ENCODE data around the gene FOXO6. TPM values are rescaled to one million over a fixed set of nuclear protein-coding genes. Genes with fewer than 3 reads are reported as not detected.
A peak's percentile ranks its signal among the peaks of the same experiment; 100 is the strongest.

Gene FOXO6
- total RNA-seq, 1 experiment from 2014 or later, result 5.4 TPM

DNA sequence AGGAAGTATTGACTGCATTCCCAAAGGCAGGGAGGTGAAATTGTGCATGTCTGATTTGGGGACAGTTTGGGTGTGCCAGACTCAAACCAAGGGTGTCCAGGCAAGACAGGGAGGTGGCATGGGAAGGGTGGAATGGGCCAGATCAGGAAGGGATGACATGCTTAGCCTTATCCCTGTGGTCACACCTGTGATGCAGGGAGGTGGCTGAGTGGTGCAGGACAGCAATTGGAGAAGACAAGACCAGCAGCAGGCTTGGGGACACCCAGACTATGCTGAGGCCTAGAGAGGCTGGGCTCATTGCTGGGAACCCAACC is 4.0 kb downstream of the FOXO6 start (continued):
- TF ChIP-seq SP1 (CRISPR knock-in tag; conservative IDR thresholded peaks at IDR 0.05) (no peak), MYBL2 (CRISPR knock-in tag; IDR thresholded peaks at IDR 0.05) (no peak), SOX15 (CRISPR knock-in tag; IDR thresholded peaks at IDR 0.05) (no peak), CBFB (CRISPR knock-in tag; IDR thresholded peaks at IDR 0.05; ENCODE audit: low read depth) (no peak)
- TF ChIP-seq, protein P1, sequence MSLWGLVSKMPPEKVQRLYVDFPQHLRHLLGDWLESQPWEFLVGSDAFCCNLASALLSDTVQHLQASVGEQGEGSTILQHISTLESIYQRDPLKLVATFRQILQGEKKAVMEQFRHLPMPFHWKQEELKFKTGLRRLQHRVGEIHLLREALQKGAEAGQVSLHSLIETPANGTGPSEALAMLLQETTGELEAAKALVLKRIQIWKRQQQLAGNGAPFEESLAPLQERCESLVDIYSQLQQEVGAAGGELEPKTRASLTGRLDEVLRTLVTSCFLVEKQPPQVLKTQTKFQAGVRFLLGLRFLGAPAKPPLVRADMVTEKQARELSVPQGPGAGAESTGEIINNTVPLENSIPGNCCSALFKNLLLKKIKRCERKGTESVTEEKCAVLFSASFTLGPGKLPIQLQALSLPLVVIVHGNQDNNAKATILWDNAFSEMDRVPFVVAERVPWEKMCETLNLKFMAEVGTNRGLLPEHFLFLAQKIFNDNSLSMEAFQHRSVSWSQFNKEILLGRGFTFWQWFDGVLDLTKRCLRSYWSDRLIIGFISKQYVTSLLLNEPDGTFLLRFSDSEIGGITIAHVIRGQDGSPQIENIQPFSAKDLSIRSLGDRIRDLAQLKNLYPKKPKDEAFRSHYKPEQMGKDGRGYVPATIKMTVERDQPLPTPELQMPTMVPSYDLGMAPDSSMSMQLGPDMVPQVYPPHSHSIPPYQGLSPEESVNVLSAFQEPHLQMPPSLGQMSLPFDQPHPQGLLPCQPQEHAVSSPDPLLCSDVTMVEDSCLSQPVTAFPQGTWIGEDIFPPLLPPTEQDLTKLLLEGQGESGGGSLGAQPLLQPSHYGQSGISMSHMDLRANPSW (CRISPR knock-in tag; conservative IDR thresholded peaks at IDR 0.05; ENCODE audit: low read depth), result no peak
- TF ChIP-seq, protein P2, sequence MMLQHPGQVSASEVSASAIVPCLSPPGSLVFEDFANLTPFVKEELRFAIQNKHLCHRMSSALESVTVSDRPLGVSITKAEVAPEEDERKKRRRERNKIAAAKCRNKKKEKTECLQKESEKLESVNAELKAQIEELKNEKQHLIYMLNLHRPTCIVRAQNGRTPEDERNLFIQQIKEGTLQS (CRISPR knock-in tag; conservative IDR thresholded peaks at IDR 0.05), result no peak
- TF ChIP-seq, protein P3, sequence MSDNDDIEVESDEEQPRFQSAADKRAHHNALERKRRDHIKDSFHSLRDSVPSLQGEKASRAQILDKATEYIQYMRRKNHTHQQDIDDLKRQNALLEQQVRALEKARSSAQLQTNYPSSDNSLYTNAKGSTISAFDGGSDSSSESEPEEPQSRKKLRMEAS (CRISPR knock-in tag; IDR thresholded peaks at IDR 0.05), result no peak
- TF ChIP-seq, protein P4, sequence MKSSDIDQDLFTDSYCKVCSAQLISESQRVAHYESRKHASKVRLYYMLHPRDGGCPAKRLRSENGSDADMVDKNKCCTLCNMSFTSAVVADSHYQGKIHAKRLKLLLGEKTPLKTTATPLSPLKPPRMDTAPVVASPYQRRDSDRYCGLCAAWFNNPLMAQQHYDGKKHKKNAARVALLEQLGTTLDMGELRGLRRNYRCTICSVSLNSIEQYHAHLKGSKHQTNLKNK (CRISPR knock-in tag; IDR thresholded peaks at IDR 0.05), result no peak

DNA sequence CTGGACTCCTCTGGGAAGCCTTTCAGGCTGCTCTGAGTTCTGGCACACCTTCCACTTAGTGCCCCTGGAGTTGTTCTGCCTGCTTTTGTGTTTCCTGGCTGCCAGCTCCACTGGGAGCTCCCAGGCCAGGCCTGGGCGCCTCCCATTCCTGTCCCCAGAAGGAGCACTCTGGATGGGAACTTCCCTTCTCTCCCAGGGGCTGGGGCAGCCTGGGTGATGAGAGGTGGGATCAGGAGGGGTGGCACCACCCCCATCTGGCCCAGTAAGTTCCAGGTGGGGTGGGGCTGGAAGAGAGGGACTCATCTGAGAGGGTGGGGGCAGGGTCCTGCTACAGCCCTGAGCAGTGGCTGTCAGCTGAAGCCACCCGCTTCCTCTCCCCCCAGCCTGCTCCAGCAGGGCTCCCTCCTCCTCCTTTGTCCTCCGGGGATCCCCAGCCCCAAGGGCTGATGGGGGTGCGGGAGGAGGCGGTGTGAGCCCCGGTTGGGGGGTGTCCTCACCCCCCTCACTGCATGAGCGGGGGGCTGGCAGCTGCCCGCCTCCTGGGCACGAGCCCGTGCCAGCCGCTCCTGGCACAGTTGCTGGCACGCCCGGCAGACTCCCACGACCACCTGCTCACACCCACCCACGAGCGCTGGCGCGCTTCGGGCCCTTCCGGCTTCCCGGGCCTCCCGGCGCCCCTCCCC is 4.7 kb downstream of the FOXO6 start:
- Mint-ChIP-seq H3K27me3 (ENCODE audit: low read depth) (peaks cover 65% of the 10 kb centered on the region), H3K4me3 (peak overlapping the region; percentile 63), H3K4me1 (peaks cover 58% of the 10 kb centered on the region), H3K36me3 (no peaks in the 10 kb centered on the region), H3K27ac (no peak overlapping the region), H3K9me3 (no peaks in the 10 kb centered on the region)
- ATAC-seq, result peak; percentile 2
- ChIA-PET POLR2A (interaction anchor here (0.8 to 1.0 kb wide), 2 partner anchors 14 to 29 kb away, joined by 3 to 8 read pairs; no protein-coding TSS in a partner anchor), CTCF (interaction anchor here (1.0 kb wide), 4 partner anchors 16 to 43 kb away, joined by 3 to 6 read pairs (median 4); no protein-coding TSS in a partner anchor)
- peak; percentile 31 for DNase-seq (ENCODE audit: low spot score)
- TF ChIP-seq, protein P3 (CRISPR knock-in tag; IDR thresholded peaks at IDR 0.05), result 0 out of 2 replicates have a peak, but pooled peaks have one; percentile 3
- TF ChIP-seq SP1 (CRISPR knock-in tag; conservative IDR thresholded peaks at IDR 0.05) (0 out of 2 replicates have a peak, but pooled peaks have one; percentile 17), FOXP1 (CRISPR knock-in tag; IDR thresholded peaks at IDR 0.05; ENCODE audit: borderline replicate concordance) (0 out of 2 replicates have a peak, but pooled peaks have one; percentile 53), ZNF263 (CRISPR knock-in tag; IDR thresholded peaks at IDR 0.05; ENCODE audit: low read depth) (peak; percentile 84), ESRRA (CRISPR knock-in tag; IDR thresholded peaks at IDR 0.05; ENCODE audit: borderline replicate concordance) (no peak), NR2C2 (CRISPR knock-in tag; IDR thresholded peaks at IDR 0.05) (no peak), IRF2 (CRISPR knock-in tag; IDR thresholded peaks at IDR 0.05; ENCODE audit: borderline replicate concordance, low read depth) (no peak), CREM (CRISPR knock-in tag; IDR thresholded peaks at IDR 0.05) (no peak), ZNF671 (CRISPR knock-in tag; IDR thresholded peaks at IDR 0.05) (no peak), NFE2L1 (CRISPR knock-in tag; IDR thresholded peaks at IDR 0.05) (no peak)
- TF ChIP-seq, protein P4 (CRISPR knock-in tag; IDR thresholded peaks at IDR 0.05), result no peak
- TF ChIP-seq, protein P5, sequence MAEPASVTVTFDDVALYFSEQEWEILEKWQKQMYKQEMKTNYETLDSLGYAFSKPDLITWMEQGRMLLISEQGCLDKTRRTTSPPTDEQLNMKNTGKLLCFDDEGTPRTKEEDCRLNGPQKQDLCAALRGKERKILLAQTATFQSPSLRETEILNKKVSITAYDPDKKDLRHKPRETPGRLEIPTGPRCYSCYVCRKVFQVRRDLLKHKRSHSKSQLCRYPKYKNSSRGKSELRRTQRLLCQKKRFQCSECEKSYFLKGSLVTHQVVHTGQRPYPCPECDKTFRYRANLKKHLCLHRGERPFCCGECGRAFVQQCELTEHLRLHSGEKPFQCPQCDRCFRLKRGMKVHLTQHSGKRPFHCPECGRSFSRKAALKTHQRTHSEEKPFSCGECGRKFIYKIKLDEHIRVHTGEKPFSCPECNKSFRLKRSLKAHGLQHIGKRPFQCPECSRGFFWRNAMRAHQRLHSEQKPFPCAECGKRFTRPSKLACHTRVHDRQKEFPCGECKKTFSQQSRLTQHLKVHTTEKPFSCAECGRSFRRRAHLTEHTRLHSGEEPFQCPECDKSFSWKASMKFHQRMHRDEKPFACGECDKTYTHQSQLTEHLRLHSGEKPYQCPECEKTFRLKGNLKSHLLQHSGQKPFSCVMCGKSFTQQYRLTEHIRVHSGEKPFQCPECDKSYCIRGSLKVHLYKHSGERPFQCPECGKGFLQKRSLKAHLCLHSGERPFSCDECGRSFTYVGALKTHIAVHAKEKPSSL (CRISPR knock-in tag; conservative IDR thresholded peaks at IDR 0.05), result no peak
